ENCODE data around the gene ST14.
"Not testable (repeated sequence)": the region's sequence is repeated elsewhere in the genome, so short reads cannot be mapped to it uniquely, and the experiment has no call there.

Gene ST14

DNA sequence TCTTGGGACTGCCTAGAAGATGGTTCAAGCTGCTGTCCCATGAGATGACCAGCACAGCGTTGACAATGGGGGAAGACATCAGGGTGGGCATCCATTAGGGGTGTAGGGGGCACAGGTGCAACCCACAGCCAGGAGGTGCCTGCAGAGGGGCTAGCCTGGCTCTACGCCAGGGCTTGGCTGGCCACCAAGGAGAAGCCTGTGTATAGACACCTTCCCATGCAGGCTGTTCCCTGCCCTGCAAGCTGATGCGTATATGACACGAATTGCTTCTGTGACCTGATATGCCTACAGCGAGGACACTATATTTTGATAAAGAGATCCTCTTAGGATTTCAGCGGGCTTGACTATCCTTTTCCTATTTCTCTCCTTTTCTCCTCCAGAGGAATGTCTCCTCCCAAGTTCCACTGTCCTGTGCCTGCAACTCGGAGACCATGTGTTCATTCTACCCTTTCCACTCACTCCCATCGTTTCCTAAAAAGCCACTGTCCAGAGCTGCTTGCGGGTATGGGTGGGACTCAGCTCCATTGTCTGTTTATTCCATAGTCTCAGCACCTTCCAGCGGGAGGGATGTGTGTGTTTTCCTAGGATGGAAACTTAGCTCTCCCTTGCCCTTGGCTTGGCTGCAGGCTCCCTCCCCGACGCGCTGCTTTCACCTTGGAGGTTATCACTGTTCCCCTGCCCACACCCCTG lies 56.1 kb downstream of the ST14 start:
- peak in 15 of 42 donors; percentile 1 to 36 (median 12) for DNase-seq
- intact Hi-C loops (cut with DNase I) = loop anchor here (5.0 kb wide), 1 partner anchor 207 kb away; no protein-coding TSS in a partner anchor

DNA sequence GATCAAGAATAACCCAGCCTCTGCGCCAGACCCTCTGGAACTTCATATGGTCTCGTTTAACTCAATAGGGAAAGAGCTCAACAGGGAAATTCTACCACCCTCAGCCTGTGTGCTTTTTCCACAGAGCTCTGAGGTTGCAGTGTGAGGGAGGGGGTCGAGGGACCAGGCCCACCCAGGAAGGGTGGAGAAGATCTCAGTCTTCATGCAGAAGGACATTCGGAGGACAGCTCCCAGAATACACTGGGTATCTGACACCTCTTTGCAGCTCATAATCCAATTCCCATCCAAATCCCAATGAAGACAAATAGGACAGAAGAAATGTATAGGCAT lies 56.6 kb downstream of the ST14 start:
- intact Hi-C loops (cut with DNase I) = loop anchor here (5.0 kb wide), 1 partner anchor 206 kb away; no protein-coding TSS in a partner anchor
- peak in 4 of 42 donors; percentile 0 to 24 (median 6) for DNase-seq

DNA sequence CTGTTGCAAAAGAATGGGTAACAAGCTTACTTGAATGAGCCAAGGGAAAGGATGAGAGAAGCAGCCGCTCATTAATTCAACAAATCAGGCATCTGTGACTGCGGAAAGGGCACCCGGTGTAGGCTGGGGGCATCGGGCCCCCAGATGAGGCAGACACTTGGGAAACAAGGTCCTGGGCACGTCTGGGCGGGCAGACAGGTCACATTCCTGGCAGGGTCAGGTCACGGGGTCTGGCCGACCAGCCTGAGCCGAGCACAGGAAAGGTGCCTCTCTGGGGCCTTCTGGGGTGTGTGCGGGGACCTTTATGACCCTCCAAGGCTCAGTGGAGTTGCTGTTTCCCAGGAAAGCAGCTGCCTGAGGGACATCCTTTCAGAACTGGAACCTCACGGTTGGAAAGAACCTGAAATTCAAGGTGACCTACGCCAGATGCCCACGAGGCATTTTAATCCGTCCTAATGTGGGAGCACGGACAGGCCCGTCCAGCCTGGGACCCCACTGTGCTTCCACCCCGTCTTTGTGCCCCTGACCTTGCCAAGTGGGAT lies 57.1 kb downstream of the ST14 start:
- intact Hi-C loops (cut with DNase I) = loop anchor here (5.0 kb wide), 1 partner anchor 206 kb away; no protein-coding TSS in a partner anchor
- peak in 10 of 42 donors; percentile 1 to 21 (median 6) for DNase-seq

- DNase-seq = peak in 14 of 42 donors; percentile 1 to 40 (median 12)
- intact Hi-C loops (cut with DNase I) = loop anchor here (5.0 kb wide), 1 partner anchor 205 kb away; no protein-coding TSS in a partner anchor
Measured at GRCh38 chr11:130217133-130218031, 57.8 kb downstream of the ST14 start.

DNA sequence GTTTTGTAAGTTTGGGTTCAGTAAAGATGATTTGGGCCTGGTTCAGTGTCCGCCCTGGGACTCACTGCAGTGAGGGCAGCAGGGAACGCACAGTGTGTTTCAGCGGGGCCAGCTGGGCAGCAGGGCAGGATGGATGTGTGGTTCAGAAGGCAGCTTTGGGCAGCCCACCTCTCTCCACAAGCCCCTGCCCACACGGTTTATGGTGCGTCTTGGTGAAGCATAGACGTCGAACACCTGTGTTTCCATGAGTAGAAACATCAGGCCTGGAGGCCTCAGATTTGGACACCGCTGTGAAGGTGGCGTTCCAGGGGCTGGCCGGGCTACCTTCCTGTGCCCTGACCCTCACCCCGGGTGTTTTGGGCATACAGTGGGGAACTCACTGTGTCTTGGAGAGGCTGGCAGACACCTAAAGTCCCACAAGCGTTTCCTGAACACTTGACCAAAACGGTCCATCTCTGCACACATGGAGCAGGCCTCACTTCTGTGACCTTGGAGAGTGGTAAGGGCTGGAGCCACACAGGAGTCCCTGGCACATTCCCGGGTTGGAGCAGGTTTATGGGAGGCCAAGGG lies 59.0 kb downstream of the ST14 start:
- peak in 10 of 42 donors; percentile 0 to 37 (median 4) for DNase-seq
- intact Hi-C loops (cut with DNase I) = loop anchor here (5.0 kb wide), 1 partner anchor 204 kb away; no protein-coding TSS in a partner anchor

GRCh38 chr11:130219148-130219547 lies 59.6 kb downstream of the ST14 start:
- intact Hi-C loops (cut with DNase I) = loop anchor here (5.0 kb wide), 1 partner anchor 203 kb away; no protein-coding TSS in a partner anchor
- DNase-seq = peak in 4 of 42 donors; percentile 3 to 28 (median 5)

GRCh38 chr11:130220311-130221035 lies 60.9 kb downstream of the ST14 start:
- intact Hi-C loops (cut with DNase I) = no loop called here
- peak in 8 of 42 donors; percentile 3 to 35 (median 10) for DNase-seq

GRCh38 chr11:130223291-130223971 lies 63.8 kb downstream of the ST14 start:
- intact Hi-C loops (cut with DNase I) = no loop called here
- peak in 3 of 42 donors; percentile 5 to 40 (median 35) for DNase-seq

GRCh38 chr11:130227373-130227772 lies 67.8 kb downstream of the ST14 start:
- DNase-seq = no peak
- intact Hi-C loops (cut with DNase I) = no loop called here

GRCh38 chr11:130233486-130233885 lies 73.9 kb downstream of the ST14 start:
- DNase-seq; intact Hi-C loops (cut with DNase I): not testable (repeated sequence)

- intact Hi-C loops (cut with DNase I); DNase-seq: not testable (repeated sequence)
Measured at GRCh38 chr11:130233888-130234287, 74.3 kb downstream of the ST14 start.

DNA sequence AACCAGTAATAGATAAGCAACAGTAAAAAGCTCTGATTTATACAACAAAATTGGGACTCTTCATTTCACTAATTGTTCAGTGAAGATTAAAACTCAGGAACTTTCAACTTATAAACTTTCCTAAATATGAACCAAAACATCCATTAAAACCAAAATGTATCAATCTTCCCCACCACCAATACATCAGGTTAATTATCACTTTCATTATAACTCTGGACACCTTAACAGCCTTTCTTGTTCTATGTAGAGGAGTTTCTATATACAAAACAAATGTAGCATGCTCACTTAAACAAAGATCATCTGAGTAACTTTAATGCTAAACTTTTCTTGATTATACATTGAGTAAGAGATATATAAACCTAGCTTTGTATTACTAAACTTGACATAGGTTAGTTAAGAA lies 74.7 kb downstream of the ST14 start:
- DNase-seq = no peak
- intact Hi-C loops (cut with DNase I) = no loop called here

GRCh38 chr11:130237282-130238006 lies 77.9 kb downstream of the ST14 start:
- intact Hi-C loops (cut with DNase I) = no loop called here
- no peak for DNase-seq

DNA sequence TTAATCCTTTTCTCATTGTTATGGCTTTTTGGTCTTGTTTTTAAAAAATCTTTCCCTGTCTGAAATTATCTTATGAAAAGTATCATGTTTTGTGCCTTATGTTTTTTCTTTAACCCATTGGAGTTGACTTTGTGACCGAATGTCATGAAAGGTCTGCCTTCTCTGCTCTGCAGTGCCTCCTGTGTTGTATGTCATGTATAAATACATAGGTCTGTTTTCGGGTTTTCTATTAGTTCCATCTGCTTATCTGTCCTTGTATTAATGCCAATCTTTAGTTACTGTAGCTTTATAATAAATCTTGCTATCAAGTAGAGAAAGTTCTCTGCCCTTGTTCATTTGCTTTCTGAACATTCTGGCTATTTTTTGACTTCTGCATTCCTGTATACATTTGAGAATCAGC lies 82.1 kb downstream of the ST14 start:
- intact Hi-C loops (cut with DNase I) = no loop called here
- DNase-seq = no peak

DNA sequence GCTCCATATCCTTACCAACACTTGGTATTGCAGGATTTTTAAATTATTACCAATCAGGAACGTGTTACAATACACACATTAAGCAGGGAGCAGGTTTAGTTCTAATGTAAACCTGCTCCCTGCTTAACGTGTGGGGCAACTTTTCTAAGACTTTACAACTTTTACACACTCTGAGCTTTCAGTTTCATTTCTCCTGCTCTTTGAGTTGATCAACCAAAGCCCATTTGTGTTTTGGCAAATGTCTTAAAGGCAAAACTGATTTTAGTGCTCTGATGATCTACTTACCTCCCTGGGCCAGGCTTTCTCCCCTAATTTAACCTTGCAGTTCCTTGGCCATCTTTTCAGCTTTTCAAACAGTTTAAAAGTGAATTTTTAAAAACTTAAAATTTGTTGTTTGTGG lies 84.2 kb downstream of the ST14 start:
- intact Hi-C loops (cut with DNase I) = no loop called here

DNA sequence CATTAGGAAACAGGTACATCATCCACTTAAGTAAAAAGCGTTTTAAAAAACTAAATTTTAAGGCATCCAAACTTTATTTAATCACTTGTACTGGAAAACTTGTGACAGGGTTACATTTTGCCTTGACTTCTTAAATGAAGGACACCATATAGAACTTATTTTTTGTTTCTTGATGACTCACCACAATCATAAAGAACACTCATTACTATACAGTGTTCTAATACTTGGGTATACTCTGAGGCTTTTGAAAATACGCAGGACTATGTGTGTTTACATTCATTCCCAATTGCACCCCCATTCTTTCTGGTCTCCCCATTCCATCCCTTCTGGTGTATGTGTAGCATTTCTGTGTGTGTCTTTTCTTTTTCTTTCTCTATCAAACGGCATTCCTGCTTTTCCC lies 85.3 kb downstream of the ST14 start:
- intact Hi-C loops (cut with DNase I) = no loop called here
- no peak for DNase-seq

More for the DNA sequence above, 84.2 kb downstream of the ST14 start:
- no peak for DNase-seq

DNA sequence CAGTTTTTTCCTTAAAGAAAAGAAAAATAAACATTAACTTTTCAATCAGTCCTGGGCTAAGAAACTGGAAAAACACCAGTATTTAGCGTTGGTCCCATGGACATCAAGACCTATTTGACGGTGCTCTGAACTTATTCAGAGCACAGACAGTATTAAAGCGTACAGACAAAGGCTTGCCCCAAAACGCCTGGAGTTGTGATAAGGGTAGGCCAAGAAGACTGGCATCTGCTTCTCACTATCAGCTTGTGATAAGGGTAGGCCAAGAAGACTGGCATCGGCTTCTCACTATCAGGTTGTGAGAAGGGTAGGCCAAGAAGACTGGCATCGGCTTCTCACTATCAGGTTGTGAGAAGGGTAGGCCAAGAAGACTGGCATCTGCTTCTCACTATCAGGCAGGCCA lies 85.8 kb downstream of the ST14 start:
- intact Hi-C loops (cut with DNase I); DNase-seq: not testable (repeated sequence)
